GM12878 (cell line): ENCODE data around the gene TNNT2. TPM values are rescaled to one million over a fixed set of nuclear protein-coding genes. Genes with fewer than 3 reads are reported as not detected.

ENCODE experiments used
- ATAC-seq: fragments of 200-7000 bp; cut with Tn5 transposase; 3 replicates; pipeline ENCODE4 v1.9.1; 2020; ENCODE audit warnings: mild to moderate bottlenecking, moderate library complexity
- BruUV-seq: library from RNA; stranded (reverse); fragments of 400-500 nt; replicated peaks from 2 replicates; lab custom pipeline; 2021; lab: Mats Ljungman, UMichigan
- CTCF ChIA-PET: fragments of 300-600 bp; sonication (Branson Sonifier 250); formaldehyde crosslinking; extraction: SDS; loops from one replicate; lab custom pipeline; 2021; ENCODE audit warnings: inconsistent platforms; lab: Yijun Ruan, JAX
- POLR2A ChIA-PET: fragments of 350-600 bp; formaldehyde crosslinking; extraction: SDS; loops from one replicate; lab custom pipeline; 2021; ENCODE audit warnings: inconsistent platforms; lab: Charles Lee
- RAD21 ChIA-PET: fragments of 300-600 bp; sonication (Branson Sonifier 250); formaldehyde crosslinking; loops from one replicate; lab custom pipeline; 2023; ENCODE audit warnings: antibody characterized with exemption; ENCODE audit not compliant: unreplicated experiment; lab: Charles Lee
- SMC1A ChIA-PET: fragments of 300-600 bp; sonication (Branson Sonifier 250); formaldehyde crosslinking; loops from one replicate; lab custom pipeline; 2023; ENCODE audit not compliant: unreplicated experiment, uncharacterized antibody; lab: Charles Lee
- DNase-seq: peaks from one replicate; pipeline ENCODE4 v3.0.0-alpha.2; 2011; ENCODE audit warnings: low read depth, low spot score
- FAIRE-seq: peaks from 3 replicates; lab custom pipeline; 2011; peaks lifted over from hg19 to GRCh38; lab: Jason Lieb, UNC
- H2AFZ ChIP-seq: 2 replicates; pipeline ENCODE4 v1.6.0; 2011; ENCODE audit warnings: low read depth, low read length, control low read depth; ENCODE audit not compliant: control insufficient read depth
- H3K27ac ChIP-seq: 2 replicates; pipeline ENCODE4 v1.5.1; 2011; ENCODE audit warnings: control low read depth; ENCODE audit not compliant: control insufficient read depth, insufficient read depth
- H3K27me3 ChIP-seq, 2 experiments: replicated peaks in 1 of 2; 2 replicates each; pipeline versions ENCODE4 v1.6.0 to v1.6.1; 2011; ENCODE audit warnings: low read length in 1 of 2; ENCODE audit not compliant: control insufficient read depth in 2 of 2, insufficient read depth in 2 of 2
- H3K36me3 ChIP-seq, 2 experiments: 2 replicates each; pipeline ENCODE4 v1.5.1; 2011; ENCODE audit warnings: low read length in 1 of 2; ENCODE audit not compliant: control insufficient read depth in 2 of 2, insufficient read depth in 2 of 2
- H3K4me1 ChIP-seq: 2 replicates; pipeline ENCODE4 v1.6.1; 2011; ENCODE audit warnings: mild to moderate bottlenecking, low read length, moderate library complexity, mixed read lengths; ENCODE audit not compliant: control insufficient read depth, insufficient read depth
- H3K4me2 ChIP-seq: 2 replicates; pipeline ENCODE4 v1.6.0; 2011; ENCODE audit warnings: control low read depth; ENCODE audit not compliant: control insufficient read depth, insufficient read depth
- H3K4me3 ChIP-seq: fragments of 200-600 bp; sonication (generic); 2 replicates; pipeline ENCODE4 v1.5.1; 2016
- H3K79me2 ChIP-seq: 2 replicates; pipeline ENCODE4 v1.6.0; 2011; ENCODE audit warnings: low read length; ENCODE audit not compliant: control insufficient read depth, insufficient read depth
- H3K9ac ChIP-seq: 2 replicates; pipeline ENCODE4 v1.8.0; 2011; ENCODE audit warnings: low read length, control low read depth, mixed read lengths; ENCODE audit not compliant: control insufficient read depth, insufficient read depth
- H3K9me3 ChIP-seq: replicated peaks from 3 replicates; pipeline ENCODE4 v1.5.1; 2011; ENCODE audit warnings: mild to moderate bottlenecking, low read length; ENCODE audit not compliant: control insufficient read depth, insufficient read depth
- H4K20me1 ChIP-seq: 2 replicates; pipeline ENCODE4 v1.6.0; 2011; ENCODE audit not compliant: control insufficient read depth, insufficient read depth
- ASH2L ChIP-seq: fragments of 300-600, 200-600 bp; sonication (generic); IDR thresholded peaks from 2 replicates; pipeline ENCODE4 v1.6.1; 2017; ENCODE audit warnings: low read depth, mild to moderate bottlenecking, borderline replicate concordance
- ATF7 ChIP-seq: fragments of 450-650 bp; IDR thresholded peaks from 2 replicates; pipeline ENCODE4 v1.6.1; 2016; ENCODE audit warnings: low read depth, mild to moderate bottlenecking
- BACH1 ChIP-seq: fragments of 450-650 bp; IDR thresholded peaks from 2 replicates; pipeline ENCODE4 v1.6.1; 2017; ENCODE audit warnings: mild to moderate bottlenecking, borderline replicate concordance
- CHD1 ChIP-seq: IDR thresholded peaks from 2 replicates; pipeline ENCODE4 v1.6.1; 2012; ENCODE audit warnings: low read depth, low read length, improper control_type of control experiment
- ESRRA ChIP-seq: IDR thresholded peaks from 2 replicates; pipeline ENCODE4 v1.6.1; 2012; ENCODE audit warnings: mild to moderate bottlenecking, low read length, improper control_type of control experiment
- HCFC1 ChIP-seq: fragments of 150-350 bp; IDR thresholded peaks from 2 replicates; pipeline ENCODE4 v1.6.1; 2014; ENCODE audit warnings: low read length
- IKZF2 ChIP-seq, 2 experiments: fragments of 450-650 bp; IDR thresholded peaks; 2 replicates each; pipeline ENCODE4 v1.6.1; 2017; ENCODE audit warnings: mild to moderate bottlenecking in 2 of 2, moderate library complexity in 2 of 2
- LARP7 ChIP-seq: fragments of 450-650 bp; IDR thresholded peaks from 2 replicates; pipeline ENCODE4 v1.6.1; 2017; ENCODE audit warnings: mild to moderate bottlenecking
- MAX ChIP-seq: IDR thresholded peaks from 2 replicates; pipeline ENCODE4 v1.6.1; 2012; ENCODE audit warnings: low read depth, low read length, improper control_type of control experiment
- NBN ChIP-seq: fragments of 450-650 bp; IDR thresholded peaks from 2 replicates; pipeline ENCODE4 v1.6.1; 2016
- NR2C2 ChIP-seq: IDR thresholded peaks from 2 replicates; pipeline ENCODE4 v1.6.1; 2011; ENCODE audit warnings: borderline replicate concordance, low read depth; ENCODE audit not compliant: control insufficient read depth, insufficient read length
- RFX5 ChIP-seq: IDR thresholded peaks from 2 replicates; pipeline ENCODE4 v1.6.1; 2011; ENCODE audit warnings: low read depth, low read length, improper control_type of control experiment
- SIN3A ChIP-seq: IDR thresholded peaks from 2 replicates; pipeline ENCODE4 v1.6.1; 2012; ENCODE audit warnings: low read depth, low read length, improper control_type of control experiment
- STAT3 ChIP-seq: IDR thresholded peaks from 2 replicates; pipeline ENCODE4 v1.6.1; 2011; ENCODE audit warnings: low read depth, low read length, improper control_type of control experiment
- SUZ12 ChIP-seq: fragments of 200-600 bp; sonication (generic); IDR thresholded peaks from one replicate; pipeline ENCODE4 v1.6.1; 2018; ENCODE audit warnings: antibody characterized with exemption, mild to moderate bottlenecking; ENCODE audit not compliant: unreplicated experiment
- ZBED1 ChIP-seq: IDR thresholded peaks from 2 replicates; pipeline ENCODE4 v1.6.1; 2016; ENCODE audit warnings: borderline replicate concordance
- ZNF24 ChIP-seq: fragments of 450-650 bp; IDR thresholded peaks from 2 replicates; pipeline ENCODE4 v1.6.1; 2017; ENCODE audit warnings: antibody characterized with exemption, mild to moderate bottlenecking
- WGBS: methylation state at CpG from one replicate; pipeline ENCODE4 v1.1.6; 2016; ENCODE audit warnings: low lambda C conversion rate; ENCODE audit not compliant: insufficient replicate concordance, insufficient coverage; ENCODE audit errors: missing lambda C conversion rate; 5-methylcytosine and 5-hydroxymethylcytosine counted together
- in situ Hi-C: fragments of 300-500 bp; cut with MboI; formaldehyde crosslinking; loops from 9 replicates; pipeline ENCODE4 v1.14.3; 2018; ENCODE audit warnings: mixed read lengths
- intact Hi-C: fragments of 100-400 bp; cut with micrococcal nuclease; formaldehyde crosslinking; loops from one replicate; pipeline ENCODE4 v1.14.2; 2022; ENCODE audit not compliant: unreplicated experiment
- polyA plus RNA-seq, 11 experiments: library from polyadenylated mRNA; depleted of rRNA in 4 of 11; unstranded in 6 of 11; stranded (reverse) in 5 of 11; fragments of >200 nt; fragmentation: Nextera tagmentation in 4 of 11; fragmentation: Illumina TruSeq in 1 of 11; extraction: Ambion mirVana in 4 of 11; extraction: Trizol in 1 of 11; gene quantifications; 1 replicate in 1 of 11; 2 replicates in 10 of 11; pipeline versions ENCODE4 v1.2.1 to v1.2.3, GENCODE V29; 2011 to 2016; ENCODE audit warnings: inconsistent platforms in 2 of 11, missing spikeins in 2 of 11, low read depth in 1 of 11
- total RNA-seq, 4 experiments: library from RNA; depleted of rRNA in 3 of 4; stranded (reverse); fragments of >200 nt in 3 of 4; fragmentation: Illumina TruSeq in 1 of 4; extraction: Trizol in 1 of 4; gene quantifications; 2 replicates each; pipeline versions ENCODE4 v1.2.1 to v1.2.3, GENCODE V29; 2013 to 2021

The TNNT2 gene
- total and polyA plus RNA-seq, 10 of the 15 experiments (the other 5 are each of a cell fraction or from before 2014, with no cell fraction given): 2.2 TPM; not detected in 9

- Histone ChIP-seq H3K4me2 (no peak overlapping the region), H3K9me3 (no peaks in the 10 kb centered on the region; the same call in 2 of the 3 replicates), H3K9ac (no peak overlapping the region), H3K4me1 (no peaks in the 10 kb centered on the region), H2AFZ (no peak overlapping the region), H3K36me3 (no peaks in the 10 kb centered on the region), H3K4me3 (no peak overlapping the region), H3K27me3 (peaks cover 0 to 1% of the 10 kb centered on the region in 2 experiments; a peak in 1 of 4 replicates), H3K27ac (no peak overlapping the region), H4K20me1 (no peaks in the 10 kb centered on the region), H3K79me2 (no peaks in the 10 kb centered on the region)
- intact Hi-C loops (loop anchor here (2.0 to 5.0 kb wide), 2 partner anchors 60 to 95 kb away; no protein-coding TSS in a partner anchor), in situ Hi-C loops (no loop called here)
- RAD21 ChIA-PET: interaction anchor here (0.7 to 4.4 kb wide), 7 partner anchors 14 to 375 kb away, joined by 4 to 19 read pairs (median 5); no protein-coding TSS in a partner anchor
- no peak for TF ChIP-seq ATF7
- TF ChIP-seq STAT3: no peak
- TF ChIP-seq SIN3A: no peak
- TF ChIP-seq CHD1: no peak
- no peak for TF ChIP-seq ESRRA
- TF ChIP-seq ASH2L: no peak
- TF ChIP-seq IKZF2 (IDR thresholded peaks at IDR 0.05): no peak
- no peak for TF ChIP-seq SUZ12
- no peak for TF ChIP-seq ZBED1
- TF ChIP-seq BACH1: no peak
- TF ChIP-seq MAX: no peak
- no peak for TF ChIP-seq HCFC1
- TF ChIP-seq RFX5: no peak
- TF ChIP-seq NR2C2: no peak
- no peak for TF ChIP-seq NBN
- TF ChIP-seq ZNF24: no peak
- no peak for TF ChIP-seq LARP7
- ATAC-seq: no peak
- SMC1A ChIA-PET: interaction anchor here (1.4 to 2.8 kb wide), 4 partner anchors 35 to 166 kb away, joined by 3 to 11 read pairs (median 4); no protein-coding TSS in a partner anchor
- no peak for DNase-seq
- POLR2A ChIA-PET: interaction anchor here (0.9 kb wide), 1 partner anchor 9 kb away, joined by 3 read pairs; no protein-coding TSS in a partner anchor
- no peak for FAIRE-seq
- WGBS: 4% methylated on average over 2 of the region's 2 CpGs
- CTCF ChIA-PET: interaction anchor here (1.1 to 4.8 kb wide), 9 partner anchors 13 to 165 kb away, joined by 3 to 46 read pairs (median 9); no protein-coding TSS in a partner anchor
- no TSS peak for BruUV-seq
Measured at GRCh38 chr1:201346987-201347386, 30.5 kb downstream of the TNNT2 start.
